Gastrocnemius medialis (tissue), 4 donors: ENCODE results near the gene TRAF1.

Source experiments
- POLR2A ChIP-seq, 2 donors: fragments of 450-650 bp; IDR thresholded peaks; one replicate each; pipeline ENCODE4 v1.6.1; 2017; ENCODE audit warnings: antibody characterized with exemption in 2 of 2, mild to moderate bottlenecking in 2 of 2, moderate library complexity in 2 of 2
- TF ChIP-seq, protein P1 (sequence below), 5 experiments: fragments of 450-650 bp in 3 of 5; fragments of 200-600 bp in 2 of 5; sonication (generic) in 2 of 5; IDR thresholded peaks in 4 of 5; conservative IDR thresholded peaks in 1 of 5; 1 replicate in 4 of 5; 2 replicates in 1 of 5; pipeline ENCODE4 v1.5.1; 2016 to 2019; ENCODE audit warnings: antibody characterized with exemption in 5 of 5, mild to moderate bottlenecking in 3 of 5, moderate library complexity in 3 of 5

DNA sequence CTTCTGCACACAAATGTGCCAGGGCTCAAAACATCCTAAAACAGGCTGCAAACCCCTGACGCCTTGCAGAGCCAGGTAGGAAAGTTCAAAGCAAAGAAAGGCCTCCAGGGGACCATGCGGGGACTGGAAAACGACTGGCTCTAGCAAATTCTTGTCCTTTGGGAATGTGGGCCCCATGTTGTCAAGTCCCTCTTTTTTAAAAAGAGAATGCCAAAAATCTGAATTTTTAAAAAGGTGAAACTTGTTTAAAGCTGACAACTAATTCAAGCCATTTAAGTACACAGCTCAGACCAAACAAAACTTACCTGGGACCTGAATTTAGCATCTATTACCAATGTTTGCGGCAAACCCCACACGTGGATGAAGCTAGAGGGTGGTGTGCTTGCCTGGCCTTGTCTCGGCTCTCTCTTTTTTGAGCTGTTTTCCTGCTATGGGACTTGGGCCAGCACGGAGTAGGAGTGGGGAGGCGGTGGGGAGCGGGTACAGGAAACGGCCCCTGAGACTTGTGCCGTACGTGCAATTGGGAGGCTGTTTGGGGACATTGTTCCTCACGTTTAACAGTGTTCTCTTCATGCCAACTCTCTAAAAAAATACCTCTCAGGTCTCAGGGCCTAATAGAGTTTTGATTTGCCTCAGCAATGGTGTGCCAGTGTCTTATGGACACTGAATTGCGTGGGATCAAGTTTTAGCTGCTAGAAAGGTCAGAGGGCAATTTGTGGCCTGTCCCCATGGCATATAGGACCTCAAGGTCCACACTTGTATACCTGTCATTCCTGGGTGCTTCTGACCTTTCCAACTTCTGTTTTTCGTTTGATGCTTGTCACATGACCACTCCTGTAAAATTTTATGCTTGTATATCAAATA is 34.5 kb downstream of the TRAF1 start:
- TF ChIP-seq, protein P1, sequence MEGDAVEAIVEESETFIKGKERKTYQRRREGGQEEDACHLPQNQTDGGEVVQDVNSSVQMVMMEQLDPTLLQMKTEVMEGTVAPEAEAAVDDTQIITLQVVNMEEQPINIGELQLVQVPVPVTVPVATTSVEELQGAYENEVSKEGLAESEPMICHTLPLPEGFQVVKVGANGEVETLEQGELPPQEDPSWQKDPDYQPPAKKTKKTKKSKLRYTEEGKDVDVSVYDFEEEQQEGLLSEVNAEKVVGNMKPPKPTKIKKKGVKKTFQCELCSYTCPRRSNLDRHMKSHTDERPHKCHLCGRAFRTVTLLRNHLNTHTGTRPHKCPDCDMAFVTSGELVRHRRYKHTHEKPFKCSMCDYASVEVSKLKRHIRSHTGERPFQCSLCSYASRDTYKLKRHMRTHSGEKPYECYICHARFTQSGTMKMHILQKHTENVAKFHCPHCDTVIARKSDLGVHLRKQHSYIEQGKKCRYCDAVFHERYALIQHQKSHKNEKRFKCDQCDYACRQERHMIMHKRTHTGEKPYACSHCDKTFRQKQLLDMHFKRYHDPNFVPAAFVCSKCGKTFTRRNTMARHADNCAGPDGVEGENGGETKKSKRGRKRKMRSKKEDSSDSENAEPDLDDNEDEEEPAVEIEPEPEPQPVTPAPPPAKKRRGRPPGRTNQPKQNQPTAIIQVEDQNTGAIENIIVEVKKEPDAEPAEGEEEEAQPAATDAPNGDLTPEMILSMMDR (IDR thresholded peaks at IDR 0.05 in 4 of 5, conservative IDR thresholded peaks at IDR 0.05 in 1 of 5), result no peak
- TF ChIP-seq POLR2A (IDR thresholded peaks at IDR 0.05), result no peak
